GM18517 (cell line): ENCODE data around the gene FAM124A.

Source experiments
- ATAC-seq: cut with Tn5 transposase; IDR thresholded peaks from one replicate; pipeline ENCODE4 v1.9.1; 2021; ENCODE audit warnings: mild to moderate bottlenecking, moderate library complexity; ENCODE audit not compliant: unreplicated experiment

The FAM124A gene

DNA sequence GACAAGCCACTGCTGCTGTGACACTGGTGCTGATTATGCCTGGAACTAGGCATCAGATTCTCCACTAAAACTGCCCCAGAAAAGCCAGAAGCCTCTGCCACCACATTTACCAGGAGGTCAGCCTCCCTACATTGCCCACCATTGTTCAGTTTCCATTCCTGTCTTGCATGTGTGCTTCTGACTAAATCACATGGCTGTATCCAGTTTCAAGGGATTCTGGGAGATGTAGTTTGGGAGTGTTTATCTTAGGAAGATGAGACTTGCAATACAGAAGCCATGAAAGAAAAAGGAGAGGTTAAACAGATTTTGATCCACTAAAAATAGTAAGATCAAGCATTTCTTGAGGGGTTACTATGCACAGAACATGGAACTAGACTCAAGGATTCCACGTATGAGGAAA, 76.6 kb downstream of the FAM124A start:
- no peak for ATAC-seq

- ATAC-seq, result no peak
Observed at GRCh38 chr13:51303063-51303552, 80.9 kb downstream of the FAM124A start.

DNA sequence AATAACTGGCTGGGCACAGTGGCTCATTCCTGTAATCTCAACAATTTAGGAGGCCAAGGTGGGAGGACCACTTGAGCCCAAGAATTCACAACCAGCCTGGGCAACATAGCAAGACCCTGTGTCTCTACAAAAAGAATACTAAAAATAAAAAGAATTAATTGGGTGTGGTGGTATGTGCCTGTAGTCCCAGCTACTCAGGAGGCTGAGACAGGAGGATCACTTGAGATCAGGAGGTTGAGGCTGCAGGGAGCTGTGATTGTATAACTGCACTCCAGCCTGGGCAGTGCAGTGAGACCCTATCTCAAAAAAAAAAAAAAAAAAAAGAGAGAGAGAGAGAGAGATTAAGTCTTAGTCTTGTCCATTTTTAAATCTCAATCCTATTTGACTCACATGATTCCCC, 81.7 kb downstream of the FAM124A start:
- no peak for ATAC-seq

DNA sequence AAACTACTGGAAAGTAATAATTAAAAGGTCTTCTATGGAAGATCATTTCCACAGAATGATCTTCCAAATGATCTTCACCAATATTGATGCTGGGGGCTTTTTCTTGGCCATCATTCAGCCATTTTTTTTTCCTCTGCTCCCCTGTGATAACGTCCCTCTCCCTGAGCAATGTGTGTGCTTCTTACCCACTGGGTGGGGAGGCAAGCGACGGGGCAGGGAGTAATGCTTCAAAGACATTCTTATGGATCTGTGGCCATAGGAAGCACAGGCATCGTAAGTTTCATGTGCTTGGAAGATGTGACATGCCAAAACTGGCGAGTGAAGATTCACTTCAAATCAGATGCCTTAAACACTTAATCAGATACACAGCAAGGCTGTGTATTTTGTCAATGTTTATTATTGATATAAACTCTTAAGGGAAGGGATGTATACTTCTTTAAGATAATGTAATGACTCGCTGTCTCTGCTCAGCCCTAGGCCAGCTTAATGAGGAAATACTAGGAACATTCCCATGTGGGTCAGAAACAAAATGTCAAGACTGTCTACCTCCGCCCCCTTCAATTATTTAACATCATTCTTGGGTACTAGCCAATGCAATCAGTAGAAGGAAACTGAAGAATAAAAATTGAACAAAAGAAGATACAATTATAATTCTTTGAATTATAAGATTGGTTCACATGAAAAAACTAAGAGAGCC, 83.2 kb downstream of the FAM124A start:
- no peak for ATAC-seq

DNA sequence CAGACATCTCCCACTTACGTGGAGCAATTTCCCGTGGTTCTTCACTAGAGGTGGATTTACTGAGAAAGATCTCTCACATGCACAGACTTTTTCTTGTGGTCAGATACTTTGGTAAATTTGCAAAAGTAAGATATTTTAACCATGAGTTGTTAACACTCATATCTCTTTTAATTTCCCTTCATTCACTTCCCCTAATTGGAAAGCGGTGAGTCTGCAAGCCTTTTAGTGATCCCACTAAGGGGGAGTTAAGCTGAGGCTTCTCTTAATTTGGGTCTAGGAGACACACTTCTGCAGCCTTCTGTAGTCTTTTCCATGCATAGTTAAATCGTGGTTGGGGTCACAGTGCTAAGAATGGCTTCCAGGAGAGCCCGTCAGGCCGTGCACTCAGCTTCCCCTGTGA, 86.6 kb downstream of the FAM124A start:
- ATAC-seq, result no peak

DNA sequence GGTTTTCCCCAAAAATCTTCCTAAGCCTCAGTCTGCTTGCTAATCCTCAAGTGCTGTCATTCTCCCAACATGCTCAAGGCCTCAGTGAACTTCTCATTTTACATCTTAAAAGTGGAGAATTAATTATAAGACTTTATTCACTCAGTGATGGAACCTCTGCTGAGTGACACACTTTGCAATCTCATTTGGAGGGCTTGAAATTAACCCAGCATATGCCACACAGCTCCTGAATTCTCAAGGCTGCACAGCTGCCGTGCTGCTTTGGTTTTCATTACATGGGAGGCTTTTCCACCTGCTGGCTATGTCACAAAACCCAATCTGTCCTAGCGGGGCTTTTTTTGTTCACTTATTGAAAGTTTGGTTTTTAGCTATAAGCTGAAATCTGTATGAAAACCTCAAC, 89.0 kb downstream of the FAM124A start:
- ATAC-seq, result no peak

GRCh38 chr13:51311957-51312520, 89.8 kb downstream of the FAM124A start:
- no peak for ATAC-seq

GRCh38 chr13:51313619-51314018, 91.4 kb downstream of the FAM124A start:
- ATAC-seq, result no peak

- no peak for ATAC-seq
Observed at GRCh38 chr13:51317262-51317661, 95.1 kb downstream of the FAM124A start.

DNA sequence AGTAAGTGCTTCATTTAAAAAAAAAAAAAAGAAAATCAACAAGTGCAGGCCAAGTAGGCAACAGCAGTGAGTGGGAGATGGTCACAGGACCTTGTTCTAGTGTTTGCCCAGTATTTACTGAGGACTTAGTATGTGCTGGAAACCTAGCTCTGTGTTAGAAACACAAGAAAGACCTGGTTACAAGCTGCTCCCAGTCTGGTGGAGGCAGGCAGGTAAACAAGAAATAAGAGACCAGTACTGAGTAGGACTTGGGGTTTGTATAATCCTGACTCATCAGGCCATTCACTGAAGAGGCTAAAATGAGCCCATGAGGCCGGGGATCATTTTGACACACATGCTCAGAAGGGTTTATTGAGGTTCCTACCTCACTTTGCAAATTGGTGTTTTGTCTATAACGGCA, 95.8 kb downstream of the FAM124A start:
- no peak for ATAC-seq

- no peak for ATAC-seq
Observed at GRCh38 chr13:51318876-51319275, 96.7 kb downstream of the FAM124A start.

DNA sequence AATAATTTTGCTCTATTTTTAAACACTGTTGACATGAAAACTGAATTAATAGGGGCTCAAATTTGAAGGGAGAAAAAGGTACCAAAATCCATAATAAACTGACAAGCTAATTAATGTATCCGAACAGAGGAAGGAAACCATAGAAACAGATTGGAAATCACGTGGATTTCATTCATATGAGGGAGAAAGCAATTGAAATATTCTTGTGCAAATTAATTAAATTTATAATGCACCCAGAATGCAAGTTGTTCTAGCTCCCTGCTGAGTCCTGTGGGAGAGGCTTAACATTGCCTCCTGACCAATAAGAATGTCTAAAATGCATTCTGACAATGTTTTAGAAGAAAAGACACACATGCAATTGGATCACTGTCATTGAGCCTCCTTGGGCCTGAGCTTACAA, 99.6 kb downstream of the FAM124A start:
- no peak for ATAC-seq

- no peak for ATAC-seq
Observed at GRCh38 chr13:51322826-51323225, 100.6 kb downstream of the FAM124A start.

GRCh38 chr13:51323824-51324511, 101.8 kb downstream of the FAM124A start:
- no peak for ATAC-seq

DNA sequence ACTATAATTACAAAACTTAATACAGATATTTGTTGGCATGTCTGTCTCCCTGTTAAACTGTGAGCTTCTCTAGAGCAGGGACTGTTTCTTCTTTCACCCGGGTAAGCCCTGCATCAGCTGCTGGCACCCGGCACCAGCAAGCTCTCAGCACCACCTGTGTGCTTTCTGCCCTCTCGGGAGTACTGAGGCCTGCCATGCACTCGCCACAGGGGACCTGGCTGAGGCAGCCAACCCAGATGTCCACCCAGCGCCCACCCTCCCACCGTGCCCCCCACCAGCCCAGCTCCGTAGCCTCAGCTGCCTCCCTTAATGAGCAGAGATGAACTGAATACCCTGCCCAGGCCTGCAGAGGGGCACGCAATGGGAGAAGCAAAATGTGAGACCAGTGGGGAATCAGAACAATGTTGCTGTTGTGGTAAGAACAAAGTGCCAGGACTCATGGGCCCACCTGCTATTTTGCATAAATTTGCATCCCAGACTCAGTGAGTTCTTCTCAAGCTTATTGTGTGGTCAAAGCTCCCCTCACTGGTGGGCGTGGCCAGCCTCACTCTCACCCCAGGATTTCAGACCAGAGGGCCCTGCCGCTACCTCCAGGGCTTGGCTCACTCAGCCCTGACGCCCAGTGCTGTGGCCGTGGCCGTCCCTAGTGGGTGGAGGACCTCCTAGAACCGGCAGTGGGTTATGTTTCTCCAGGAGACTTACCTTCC, 102.7 kb downstream of the FAM124A start:
- ATAC-seq, result no peak

DNA sequence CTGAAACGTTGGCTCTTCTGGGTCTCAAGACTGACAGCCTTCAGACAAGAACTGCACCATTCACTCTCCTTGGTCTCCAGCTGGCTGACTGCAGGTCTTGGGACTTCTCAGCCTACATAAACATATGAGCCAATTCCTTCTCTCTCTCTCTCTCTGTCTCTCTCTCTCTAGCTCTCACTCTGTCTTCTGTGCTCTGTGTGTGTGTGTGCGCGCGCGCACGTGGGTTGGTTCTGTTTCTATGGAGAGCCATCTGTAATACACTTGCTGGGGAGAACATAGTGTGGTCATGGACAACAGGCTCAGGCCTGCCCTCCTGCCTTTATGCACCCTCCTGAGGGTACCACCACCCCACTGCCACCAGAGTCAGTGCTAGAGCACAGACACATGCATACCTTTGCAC, 103.6 kb downstream of the FAM124A start:
- ATAC-seq, result no peak

GRCh38 chr13:51326777-51327176, 104.6 kb downstream of the FAM124A start:
- no peak for ATAC-seq

DNA sequence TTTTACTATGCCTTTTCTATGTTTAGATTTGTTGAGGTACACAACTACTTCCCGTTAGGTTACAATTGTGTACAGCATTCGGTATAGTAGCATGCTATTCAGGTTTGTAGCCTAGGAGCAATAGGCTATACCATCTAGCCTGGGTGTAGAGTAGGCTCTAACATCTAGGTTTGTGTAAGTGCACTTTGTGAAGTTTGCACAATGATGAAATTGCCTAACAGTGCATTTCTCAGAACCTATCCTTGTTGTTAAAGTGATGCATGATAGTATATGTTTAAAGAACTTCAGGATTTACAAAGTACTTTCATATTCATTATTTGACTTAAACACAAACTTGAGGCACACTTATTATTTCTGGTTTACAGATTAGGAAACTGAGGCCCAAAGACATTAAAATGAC, 105.8 kb downstream of the FAM124A start:
- ATAC-seq, result no peak

- no peak for ATAC-seq
Observed at GRCh38 chr13:51328488-51328887, 106.3 kb downstream of the FAM124A start.

GRCh38 chr13:51329606-51330005, 107.4 kb downstream of the FAM124A start:
- no peak for ATAC-seq

DNA sequence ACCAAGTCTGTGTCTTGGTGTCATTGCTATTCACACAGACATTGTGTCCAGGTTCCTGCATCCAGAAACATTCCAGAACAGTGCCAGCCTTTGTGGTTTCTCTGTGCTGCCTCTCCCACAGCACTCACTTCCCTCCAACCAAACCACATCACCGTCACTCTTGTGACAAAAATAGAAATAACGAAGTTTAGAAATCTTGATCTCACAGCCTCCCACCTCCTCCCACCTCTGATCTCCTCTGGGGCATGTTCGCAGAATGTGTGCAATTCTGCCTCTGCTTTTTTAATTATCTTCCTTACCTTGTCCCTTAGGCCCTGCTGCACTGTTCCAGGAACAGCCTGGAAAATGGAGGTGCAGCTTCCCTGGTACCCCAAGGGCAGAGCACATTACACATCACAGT, 108.6 kb downstream of the FAM124A start:
- peak; percentile 50 for ATAC-seq
